ENCODE measurements around the gene NAALADL2.

DNA sequence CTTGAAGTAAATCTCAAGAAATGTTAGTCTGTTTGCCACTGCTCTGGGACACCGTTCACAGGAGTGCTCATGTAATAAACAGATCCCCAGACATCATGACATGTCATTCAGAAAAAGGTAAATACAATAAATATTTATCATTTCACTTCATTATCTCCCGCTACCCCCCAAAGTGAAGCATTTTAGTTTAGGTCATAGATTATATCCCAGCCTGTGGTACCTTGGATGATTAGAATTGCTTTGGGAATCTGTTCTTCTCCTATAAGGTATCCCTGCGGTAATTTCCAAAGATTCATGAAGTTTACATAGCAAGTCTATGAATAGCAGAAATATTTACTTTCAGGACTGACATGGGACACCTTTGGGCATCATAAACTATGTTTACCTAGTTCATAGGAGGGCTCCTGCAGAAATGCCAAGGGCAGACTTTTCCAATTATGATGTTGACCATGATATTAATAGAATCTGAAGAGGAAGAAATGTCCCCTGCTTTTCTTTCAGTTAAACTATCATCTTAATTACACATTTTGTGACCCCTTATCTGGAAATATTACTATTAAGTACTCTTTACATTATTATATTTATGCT is 268.0 kb downstream of the NAALADL2 start:
- TF ChIP-seq POLR2AphosphoS5 (IDR thresholded peaks at IDR 0.05; ENCODE audit: borderline replicate concordance, low read depth, low read length): no peak
- TF ChIP-seq EZH2 (IDR thresholded peaks at IDR 0.05): no peak
